Measurements from ENCODE around the gene HOXB6. TPM values are rescaled to one million over a fixed set of nuclear protein-coding genes. Genes with fewer than 3 reads are reported as not detected.
A peak's percentile ranks its signal among the peaks of the same experiment; 100 is the strongest.

The HOXB6 gene
- total and polyA plus RNA-seq, 2 experiments from 2014 or later, result 0.12 TPM; not detected in 1

GRCh38 chr17:48625495-48626244 is 20.9 kb upstream of the HOXB6 start:
- Histone ChIP-seq H3K27me3 (peaks cover 100% of the 10 kb centered on the region), H3K27ac (no peak overlapping the region), H3K4me1 (ENCODE audit: low read depth) (peaks cover 6% of the 10 kb centered on the region), H3K9me3 (ENCODE audit: low read depth) (no peaks in the 10 kb centered on the region), H3K4me3 (peak overlapping the region; percentile 9), H3K36me3 (no peaks in the 10 kb centered on the region)
- no peak for TF ChIP-seq CTCF (IDR thresholded peaks at IDR 0.05; ENCODE audit: low read depth, low read length)
- DNase-seq (ENCODE audit: low read depth in 1 of 2, low spot score in 1 of 2), result no peak

GRCh38 chr17:48624544-48625494 is 20.0 kb upstream of the HOXB6 start:
- TF ChIP-seq CTCF (IDR thresholded peaks at IDR 0.05; ENCODE audit: low read depth, low read length), result no peak
- Histone ChIP-seq H3K27ac (no peak overlapping the region), H3K4me1 (ENCODE audit: low read depth) (peaks cover 6% of the 10 kb centered on the region), H3K36me3 (no peaks in the 10 kb centered on the region), H3K9me3 (ENCODE audit: low read depth) (no peaks in the 10 kb centered on the region), H3K4me3 (peak overlapping the region; percentile 9), H3K27me3 (peaks cover 100% of the 10 kb centered on the region)
- peak in 1 of 2 donors; percentile 36 for DNase-seq (ENCODE audit: low read depth in 1 of 2, low spot score in 1 of 2)

GRCh38 chr17:48624118-48624517 is 19.3 kb upstream of the HOXB6 start:
- no peak for TF ChIP-seq CTCF (IDR thresholded peaks at IDR 0.05; ENCODE audit: low read depth, low read length)

GRCh38 chr17:48623583-48623982 is 18.8 kb upstream of the HOXB6 start:
- TF ChIP-seq CTCF (IDR thresholded peaks at IDR 0.05; ENCODE audit: low read depth, low read length), result no peak
- Histone ChIP-seq H3K4me1 (ENCODE audit: low read depth) (peaks cover 13% of the 10 kb centered on the region), H3K27me3 (peaks cover 100% of the 10 kb centered on the region), H3K27ac (no peak overlapping the region), H3K9me3 (ENCODE audit: low read depth) (no peaks in the 10 kb centered on the region), H3K36me3 (no peaks in the 10 kb centered on the region), H3K4me3 (no peak overlapping the region)
- DNase-seq (ENCODE audit: low read depth in 1 of 2, low spot score in 1 of 2), result no peak

More at GRCh38 chr17:48624118-48624517, 19.3 kb upstream of the HOXB6 start:
- H3K27me3 ChIP-seq, result peaks cover 100% of the 10 kb centered on the region
- no peaks in the 10 kb centered on the region for H3K9me3 ChIP-seq (ENCODE audit: low read depth)
- no peak overlapping the region for H3K27ac ChIP-seq
- peaks cover 9% of the 10 kb centered on the region for H3K4me1 ChIP-seq (ENCODE audit: low read depth)
- DNase-seq (ENCODE audit: low read depth in 1 of 2, low spot score in 1 of 2), result no peak
- no peaks in the 10 kb centered on the region for H3K36me3 ChIP-seq
- H3K4me3 ChIP-seq, result no peak overlapping the region

GRCh38 chr17:48622857-48623256 is 18.1 kb upstream of the HOXB6 start:
- Histone ChIP-seq H3K27ac (no peak overlapping the region), H3K36me3 (no peaks in the 10 kb centered on the region), H3K4me3 (no peak overlapping the region), H3K4me1 (ENCODE audit: low read depth) (peaks cover 13% of the 10 kb centered on the region), H3K27me3 (peaks cover 100% of the 10 kb centered on the region), H3K9me3 (ENCODE audit: low read depth) (no peaks in the 10 kb centered on the region)
- TF ChIP-seq CTCF (IDR thresholded peaks at IDR 0.05; ENCODE audit: low read depth, low read length), result no peak
- DNase-seq (ENCODE audit: low read depth in 1 of 2, low spot score in 1 of 2), result no peak

Measured in cardiac muscle cell (in vitro differentiated cells and primary cell).